ENCODE measurements around the gene ZNF398.

GRCh38 chr7:149125189-149125862 lies 21.9 kb upstream of the ZNF398 start:
- TF ChIP-seq, protein P1, sequence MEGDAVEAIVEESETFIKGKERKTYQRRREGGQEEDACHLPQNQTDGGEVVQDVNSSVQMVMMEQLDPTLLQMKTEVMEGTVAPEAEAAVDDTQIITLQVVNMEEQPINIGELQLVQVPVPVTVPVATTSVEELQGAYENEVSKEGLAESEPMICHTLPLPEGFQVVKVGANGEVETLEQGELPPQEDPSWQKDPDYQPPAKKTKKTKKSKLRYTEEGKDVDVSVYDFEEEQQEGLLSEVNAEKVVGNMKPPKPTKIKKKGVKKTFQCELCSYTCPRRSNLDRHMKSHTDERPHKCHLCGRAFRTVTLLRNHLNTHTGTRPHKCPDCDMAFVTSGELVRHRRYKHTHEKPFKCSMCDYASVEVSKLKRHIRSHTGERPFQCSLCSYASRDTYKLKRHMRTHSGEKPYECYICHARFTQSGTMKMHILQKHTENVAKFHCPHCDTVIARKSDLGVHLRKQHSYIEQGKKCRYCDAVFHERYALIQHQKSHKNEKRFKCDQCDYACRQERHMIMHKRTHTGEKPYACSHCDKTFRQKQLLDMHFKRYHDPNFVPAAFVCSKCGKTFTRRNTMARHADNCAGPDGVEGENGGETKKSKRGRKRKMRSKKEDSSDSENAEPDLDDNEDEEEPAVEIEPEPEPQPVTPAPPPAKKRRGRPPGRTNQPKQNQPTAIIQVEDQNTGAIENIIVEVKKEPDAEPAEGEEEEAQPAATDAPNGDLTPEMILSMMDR (IDR thresholded peaks at IDR 0.05): no peak
- TF ChIP-seq POLR2AphosphoS5 (IDR thresholded peaks at IDR 0.05) (no peak), EP300 (IDR thresholded peaks at IDR 0.05) (no peak)

Measured in gastroesophageal sphincter (tissue), 3 donors.